Liver (tissue), 9 donors: ENCODE measurements around the gene TSHZ2. TPM values are rescaled to one million over a fixed set of nuclear protein-coding genes. Genes with fewer than 3 reads are reported as not detected.

ENCODE experiments used
- DNase-seq: peaks from one replicate; pipeline ENCODE4 v3.0.0-alpha.2; 2017; ENCODE audit warnings: low spot score
- H3K27ac ChIP-seq, 2 donors: one replicate each; pipeline ENCODE4 v1.7.0; 2013; ENCODE audit warnings: inconsistent platforms in 2 of 2, low read length in 2 of 2, control low read depth in 1 of 2, low read depth in 1 of 2, mild to moderate bottlenecking in 1 of 2
- H3K27me3 ChIP-seq, 4 donors: one replicate each; pipeline versions ENCODE4 v1.6.1 to v1.7.0; 2013; ENCODE audit warnings: low read length in 3 of 4, inconsistent platforms in 1 of 4, mild to moderate bottlenecking in 1 of 4, moderate library complexity in 1 of 4; ENCODE audit not compliant: control insufficient read depth in 4 of 4, insufficient read depth in 4 of 4
- H3K36me3 ChIP-seq, 4 donors: one replicate each; pipeline versions ENCODE4 v1.6.1 to v1.7.0; 2013; ENCODE audit warnings: low read length in 3 of 4, mild to moderate bottlenecking in 3 of 4, low read depth in 1 of 4, moderate library complexity in 1 of 4; ENCODE audit not compliant: control insufficient read depth in 4 of 4, insufficient read depth in 3 of 4
- H3K4me1 ChIP-seq, 4 donors: one replicate each; pipeline versions ENCODE4 v1.6.1 to v1.7.0; 2013; ENCODE audit warnings: low read length in 3 of 4, mild to moderate bottlenecking in 3 of 4, moderate library complexity in 1 of 4; ENCODE audit not compliant: control insufficient read depth in 4 of 4, insufficient read depth in 4 of 4
- H3K4me3 ChIP-seq, 3 donors: one replicate each; pipeline versions ENCODE4 v1.6.1 to v1.7.0; 2013; ENCODE audit warnings: low read length in 3 of 3, control low read depth in 1 of 3, low read depth in 1 of 3, mild to moderate bottlenecking in 1 of 3
- H3K9ac ChIP-seq, 2 donors: one replicate each; pipeline ENCODE4 v1.7.0; 2013; ENCODE audit warnings: low read length in 2 of 2, mild to moderate bottlenecking in 2 of 2, moderate library complexity in 2 of 2, control low read depth in 1 of 2, low read depth in 1 of 2
- H3K9me3 ChIP-seq, 4 donors: one replicate each; pipeline versions ENCODE4 v1.6.1 to v1.7.0; 2013; ENCODE audit warnings: low read length in 3 of 4; ENCODE audit not compliant: control insufficient read depth in 4 of 4
- ATF3 ChIP-seq: IDR thresholded peaks from 2 replicates; pipeline ENCODE4 v1.6.1; 2016; ENCODE audit warnings: antibody characterized with exemption
- EGR1 ChIP-seq, 2 donors: IDR thresholded peaks; 2 replicates each; pipeline ENCODE4 v1.6.1; 2016 to 2018; ENCODE audit warnings: antibody characterized with exemption in 2 of 2, low read depth in 2 of 2
- FOXA1 ChIP-seq: IDR thresholded peaks from 2 replicates; pipeline ENCODE4 v1.6.1; 2016; ENCODE audit warnings: antibody characterized with exemption
- FOXA2 ChIP-seq: IDR thresholded peaks from 2 replicates; pipeline ENCODE4 v1.6.1; 2016; ENCODE audit warnings: antibody characterized with exemption
- GABPA ChIP-seq, 2 donors: IDR thresholded peaks in 1 of 2; conservative IDR thresholded peaks in 1 of 2; 2 replicates each; pipeline ENCODE4 v1.6.1; 2016; ENCODE audit warnings: antibody characterized with exemption in 2 of 2, mild to moderate bottlenecking in 1 of 2, moderate library complexity in 1 of 2
- HNF4A ChIP-seq, 2 donors: conservative IDR thresholded peaks; 2 replicates each; pipeline ENCODE4 v1.6.1; 2016; ENCODE audit warnings: antibody characterized with exemption in 2 of 2, mild to moderate bottlenecking in 2 of 2
- HNF4G ChIP-seq: IDR thresholded peaks from 2 replicates; pipeline ENCODE4 v1.6.1; 2016; ENCODE audit warnings: antibody characterized with exemption
- JUND ChIP-seq, 2 donors: IDR thresholded peaks; 2 replicates each; pipeline ENCODE4 v1.6.1; 2016; ENCODE audit warnings: antibody characterized with exemption in 2 of 2
- NR2F2 ChIP-seq: IDR thresholded peaks from 2 replicates; pipeline ENCODE4 v1.6.1; 2016; ENCODE audit warnings: antibody characterized with exemption
- RAD21 ChIP-seq, 2 donors: IDR thresholded peaks; 2 replicates each; pipeline ENCODE4 v1.6.1; 2016; ENCODE audit warnings: antibody characterized with exemption in 2 of 2, mild to moderate bottlenecking in 2 of 2
- SP1 ChIP-seq: IDR thresholded peaks from 2 replicates; pipeline ENCODE4 v1.6.1; 2018; ENCODE audit warnings: antibody characterized with exemption, mild to moderate bottlenecking
- TAF1 ChIP-seq: conservative IDR thresholded peaks from 2 replicates; pipeline ENCODE4 v1.6.1; 2016; ENCODE audit warnings: antibody characterized with exemption, mild to moderate bottlenecking
- YY1 ChIP-seq: IDR thresholded peaks from 2 replicates; pipeline ENCODE4 v1.6.1; 2016; ENCODE audit warnings: antibody characterized with exemption, mild to moderate bottlenecking
- WGBS: extraction: QIAGEN DNeasy Blood & Tissue Kit; methylation state at CpG from one replicate; pipeline ENCODE4 v1.1.7; 2013; 5-methylcytosine and 5-hydroxymethylcytosine counted together
- polyA plus RNA-seq, 2 donors: library from polyadenylated mRNA; stranded (reverse) in 1 of 2; unstranded in 1 of 2; fragments of 200-250 nt in 1 of 2; fragments of >200 nt in 1 of 2; fragmentation: Nextera tagmentation in 1 of 2; extraction: Ambion mirVana in 1 of 2; gene quantifications; one replicate each; pipeline versions ENCODE4 v1.2.1 to v1.2.3, GENCODE V29; 2013 to 2015
- total RNA-seq, 2 donors: library from RNA; depleted of rRNA; stranded (reverse); fragments of >200 nt; gene quantifications; one replicate each; pipeline ENCODE4 v1.2.3, GENCODE V29; 2014
- TF ChIP-seq, protein P1 (sequence below): IDR thresholded peaks from 2 replicates; pipeline ENCODE4 v1.6.1; 2016; ENCODE audit warnings: antibody characterized with exemption
- TF ChIP-seq, protein P2 (sequence below): IDR thresholded peaks from 2 replicates; pipeline ENCODE4 v1.6.1; 2016; ENCODE audit warnings: antibody characterized with exemption
- TF ChIP-seq, protein P3 (sequence below): IDR thresholded peaks from 2 replicates; pipeline ENCODE4 v1.6.1; 2016; ENCODE audit warnings: antibody characterized with exemption, mild to moderate bottlenecking
- donor health status: healthy.
- donor health status: healthy.
- donor health status: healthy.
- donor health status: healthy.
- donor health status: healthy.

Gene TSHZ2
- total and polyA plus RNA-seq, 4 donors, result 2.9 to 11.3 (median 7.8) TPM

- TF ChIP-seq GABPA (IDR thresholded peaks at IDR 0.05 in 1 of 2, conservative IDR thresholded peaks at IDR 0.05 in 1 of 2), result no peak
These were observed 304.0 kb downstream of the TSHZ2 start (continued) for GRCh38 chr20:53276143-53276542.

DNA sequence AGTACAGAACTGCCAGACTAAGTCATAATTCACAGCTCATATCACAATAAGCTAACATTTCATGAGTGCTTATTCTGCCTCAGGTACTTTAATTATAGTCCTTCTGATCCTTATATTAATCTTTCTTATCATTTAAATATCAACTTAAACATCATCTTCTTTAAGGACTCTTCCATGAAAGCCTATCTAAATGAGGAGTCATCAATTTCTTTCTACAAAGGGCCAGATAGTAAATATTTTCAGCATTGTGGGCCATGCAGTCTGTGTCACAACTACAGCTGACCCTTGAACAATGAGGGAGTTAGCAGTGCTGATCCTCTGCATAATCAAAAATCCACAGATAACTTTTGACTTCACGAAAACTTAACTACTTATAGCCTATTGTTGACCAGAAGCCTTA is 306.4 kb downstream of the TSHZ2 start:
- Histone ChIP-seq H3K36me3 (no peaks in the 10 kb centered on the region), H3K4me3 (no peak overlapping the region), H3K27me3 (no peaks in the 10 kb centered on the region), H3K9me3 (no peaks in the 10 kb centered on the region), H3K9ac (no peak overlapping the region), H3K4me1 (peaks cover 0 to 22% (median 11%) of the 10 kb centered on the region in 4 donors), H3K27ac (no peak overlapping the region)
- 98% methylated on average over 1 of the region's 1 CpG for WGBS
- TF ChIP-seq, protein P1, sequence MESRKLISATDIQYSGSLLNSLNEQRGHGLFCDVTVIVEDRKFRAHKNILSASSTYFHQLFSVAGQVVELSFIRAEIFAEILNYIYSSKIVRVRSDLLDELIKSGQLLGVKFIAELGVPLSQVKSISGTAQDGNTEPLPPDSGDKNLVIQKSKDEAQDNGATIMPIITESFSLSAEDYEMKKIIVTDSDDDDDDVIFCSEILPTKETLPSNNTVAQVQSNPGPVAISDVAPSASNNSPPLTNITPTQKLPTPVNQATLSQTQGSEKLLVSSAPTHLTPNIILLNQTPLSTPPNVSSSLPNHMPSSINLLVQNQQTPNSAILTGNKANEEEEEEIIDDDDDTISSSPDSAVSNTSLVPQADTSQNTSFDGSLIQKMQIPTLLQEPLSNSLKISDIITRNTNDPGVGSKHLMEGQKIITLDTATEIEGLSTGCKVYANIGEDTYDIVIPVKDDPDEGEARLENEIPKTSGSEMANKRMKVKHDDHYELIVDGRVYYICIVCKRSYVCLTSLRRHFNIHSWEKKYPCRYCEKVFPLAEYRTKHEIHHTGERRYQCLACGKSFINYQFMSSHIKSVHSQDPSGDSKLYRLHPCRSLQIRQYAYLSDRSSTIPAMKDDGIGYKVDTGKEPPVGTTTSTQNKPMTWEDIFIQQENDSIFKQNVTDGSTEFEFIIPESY, result no peak
- TF ChIP-seq HNF4A (conservative IDR thresholded peaks at IDR 0.05) (no peak), NR2F2 (no peak), FOXA1 (no peak), FOXA2 (no peak), RAD21 (IDR thresholded peaks at IDR 0.05) (no peak), GABPA (IDR thresholded peaks at IDR 0.05 in 1 of 2, conservative IDR thresholded peaks at IDR 0.05 in 1 of 2) (no peak), EGR1 (IDR thresholded peaks at IDR 0.05; ENCODE audit: low read depth in 2 of 2) (no peak), SP1 (no peak), TAF1 (no peak), YY1 (no peak), HNF4G (no peak)
- TF ChIP-seq, protein P2, sequence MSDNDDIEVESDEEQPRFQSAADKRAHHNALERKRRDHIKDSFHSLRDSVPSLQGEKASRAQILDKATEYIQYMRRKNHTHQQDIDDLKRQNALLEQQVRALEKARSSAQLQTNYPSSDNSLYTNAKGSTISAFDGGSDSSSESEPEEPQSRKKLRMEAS, result no peak
- TF ChIP-seq, protein P3, sequence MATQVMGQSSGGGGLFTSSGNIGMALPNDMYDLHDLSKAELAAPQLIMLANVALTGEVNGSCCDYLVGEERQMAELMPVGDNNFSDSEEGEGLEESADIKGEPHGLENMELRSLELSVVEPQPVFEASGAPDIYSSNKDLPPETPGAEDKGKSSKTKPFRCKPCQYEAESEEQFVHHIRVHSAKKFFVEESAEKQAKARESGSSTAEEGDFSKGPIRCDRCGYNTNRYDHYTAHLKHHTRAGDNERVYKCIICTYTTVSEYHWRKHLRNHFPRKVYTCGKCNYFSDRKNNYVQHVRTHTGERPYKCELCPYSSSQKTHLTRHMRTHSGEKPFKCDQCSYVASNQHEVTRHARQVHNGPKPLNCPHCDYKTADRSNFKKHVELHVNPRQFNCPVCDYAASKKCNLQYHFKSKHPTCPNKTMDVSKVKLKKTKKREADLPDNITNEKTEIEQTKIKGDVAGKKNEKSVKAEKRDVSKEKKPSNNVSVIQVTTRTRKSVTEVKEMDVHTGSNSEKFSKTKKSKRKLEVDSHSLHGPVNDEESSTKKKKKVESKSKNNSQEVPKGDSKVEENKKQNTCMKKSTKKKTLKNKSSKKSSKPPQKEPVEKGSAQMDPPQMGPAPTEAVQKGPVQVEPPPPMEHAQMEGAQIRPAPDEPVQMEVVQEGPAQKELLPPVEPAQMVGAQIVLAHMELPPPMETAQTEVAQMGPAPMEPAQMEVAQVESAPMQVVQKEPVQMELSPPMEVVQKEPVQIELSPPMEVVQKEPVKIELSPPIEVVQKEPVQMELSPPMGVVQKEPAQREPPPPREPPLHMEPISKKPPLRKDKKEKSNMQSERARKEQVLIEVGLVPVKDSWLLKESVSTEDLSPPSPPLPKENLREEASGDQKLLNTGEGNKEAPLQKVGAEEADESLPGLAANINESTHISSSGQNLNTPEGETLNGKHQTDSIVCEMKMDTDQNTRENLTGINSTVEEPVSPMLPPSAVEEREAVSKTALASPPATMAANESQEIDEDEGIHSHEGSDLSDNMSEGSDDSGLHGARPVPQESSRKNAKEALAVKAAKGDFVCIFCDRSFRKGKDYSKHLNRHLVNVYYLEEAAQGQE, result no peak
- DNase-seq, result no peak

- Histone ChIP-seq H3K4me1 (peaks cover 0 to 19% (median 8%) of the 10 kb centered on the region in 4 donors), H3K4me3 (no peak overlapping the region), H3K9ac (no peak overlapping the region), H3K36me3 (peaks cover 0 to 2% (median 0%) of the 10 kb centered on the region in 4 donors), H3K27ac (no peak overlapping the region), H3K9me3 (no peaks in the 10 kb centered on the region), H3K27me3 (no peaks in the 10 kb centered on the region)
- no peak for DNase-seq
- 89% methylated on average over 1 of the region's 1 CpG for WGBS
- TF ChIP-seq TAF1 (no peak), FOXA1 (no peak), RAD21 (IDR thresholded peaks at IDR 0.05) (no peak), HNF4A (conservative IDR thresholded peaks at IDR 0.05) (no peak), YY1 (no peak), SP1 (no peak), HNF4G (no peak), EGR1 (IDR thresholded peaks at IDR 0.05; ENCODE audit: low read depth in 2 of 2) (no peak), NR2F2 (no peak), JUND (IDR thresholded peaks at IDR 0.05) (no peak), FOXA2 (no peak), ATF3 (no peak), GABPA (IDR thresholded peaks at IDR 0.05 in 1 of 2, conservative IDR thresholded peaks at IDR 0.05 in 1 of 2) (no peak)
- TF ChIP-seq, protein P1, result no peak
- TF ChIP-seq, protein P3, result no peak
- TF ChIP-seq, protein P2, result no peak
These were observed 307.6 kb downstream of the TSHZ2 start for GRCh38 chr20:53279735-53280134.
